ENCODE measurements around the gene NEIL3.

Gene NEIL3

DNA sequence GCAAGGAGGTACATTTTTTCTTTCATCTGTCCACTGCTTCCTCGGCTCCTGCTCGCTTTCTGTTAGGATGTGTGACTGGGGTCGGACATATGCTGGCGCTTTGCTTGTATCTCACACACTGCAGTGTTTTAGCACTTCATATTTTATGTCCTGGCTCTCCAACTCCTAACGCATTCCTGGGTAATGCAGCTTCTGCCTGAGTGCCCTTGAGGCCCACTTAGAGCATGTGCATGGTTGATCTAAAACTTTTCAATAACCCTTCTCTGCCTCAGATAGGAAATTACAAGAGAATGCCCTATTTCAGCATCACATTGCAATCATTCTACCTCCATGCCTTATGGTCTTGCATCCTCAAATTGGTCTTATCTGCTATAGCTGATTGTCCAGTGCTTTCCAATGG is 65.3 kb downstream of the NEIL3 start:
- no peak for DNase-seq

DNA sequence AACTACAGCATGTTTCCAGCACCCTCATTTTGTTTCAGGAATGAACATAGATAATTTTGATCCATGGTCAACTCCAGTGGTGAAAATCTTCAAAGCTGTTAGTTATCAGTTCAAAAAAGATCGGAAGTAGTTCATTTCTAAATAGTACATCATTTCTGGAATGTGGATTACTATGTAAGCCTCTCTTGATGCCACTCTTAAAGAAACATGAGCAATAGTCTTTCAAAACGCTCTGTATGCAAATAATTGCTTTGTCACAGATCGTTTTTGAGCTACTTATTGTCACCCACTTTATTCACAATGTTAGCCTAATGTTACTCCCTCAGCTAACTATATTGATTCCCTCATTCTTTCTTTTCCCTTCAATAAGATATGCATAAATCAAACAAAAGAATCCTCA is 65.7 kb downstream of the NEIL3 start:
- DNase-seq, result no peak

DNA sequence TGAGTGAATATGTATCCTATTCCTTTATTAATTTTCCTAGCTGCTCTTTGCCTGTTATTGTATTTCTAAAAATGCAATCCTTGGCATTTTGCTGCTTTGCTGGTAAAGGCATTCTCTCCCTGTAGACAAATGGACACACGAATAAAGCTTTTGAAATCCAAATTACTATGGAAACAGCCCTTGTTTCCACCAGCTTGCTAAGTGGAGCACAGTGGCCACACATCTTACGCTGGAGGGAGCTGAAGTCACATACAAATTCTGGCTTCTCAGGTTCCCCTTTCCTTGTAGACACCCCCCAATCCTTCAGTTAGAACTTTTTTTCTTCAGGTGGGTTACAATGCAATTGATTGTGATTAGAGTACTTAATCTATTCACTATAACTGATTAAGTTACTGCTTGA is 66.3 kb downstream of the NEIL3 start:
- no peak for DNase-seq

DNA sequence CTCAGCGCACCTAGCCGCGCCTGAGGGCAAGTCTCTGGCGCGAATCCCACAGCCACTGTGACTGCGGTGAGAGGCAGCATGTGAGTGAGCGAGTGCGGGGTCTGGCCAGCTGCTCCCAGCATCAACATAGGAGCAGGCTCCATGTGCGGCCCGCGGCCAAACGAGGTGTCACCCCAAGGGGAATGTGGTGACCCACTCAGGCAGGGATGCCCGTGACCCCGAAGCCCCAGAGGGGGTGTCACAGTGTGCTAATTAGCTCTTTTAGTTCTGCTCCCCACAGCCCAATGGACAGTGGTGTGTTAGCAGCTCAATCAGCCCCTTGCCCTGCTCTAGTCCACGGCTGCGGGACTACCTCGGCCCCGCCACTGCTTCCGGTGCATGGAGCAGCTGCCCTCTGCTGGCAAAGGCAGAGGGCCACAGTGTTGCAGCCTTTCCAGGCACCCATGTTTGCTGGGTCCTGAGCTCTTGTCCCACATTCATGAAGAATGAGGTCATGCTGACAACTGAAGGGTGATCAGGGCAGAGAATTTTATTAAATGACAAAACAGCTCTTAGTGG is 71.1 kb downstream of the NEIL3 start:
- DNase-seq, result no peak

DNA sequence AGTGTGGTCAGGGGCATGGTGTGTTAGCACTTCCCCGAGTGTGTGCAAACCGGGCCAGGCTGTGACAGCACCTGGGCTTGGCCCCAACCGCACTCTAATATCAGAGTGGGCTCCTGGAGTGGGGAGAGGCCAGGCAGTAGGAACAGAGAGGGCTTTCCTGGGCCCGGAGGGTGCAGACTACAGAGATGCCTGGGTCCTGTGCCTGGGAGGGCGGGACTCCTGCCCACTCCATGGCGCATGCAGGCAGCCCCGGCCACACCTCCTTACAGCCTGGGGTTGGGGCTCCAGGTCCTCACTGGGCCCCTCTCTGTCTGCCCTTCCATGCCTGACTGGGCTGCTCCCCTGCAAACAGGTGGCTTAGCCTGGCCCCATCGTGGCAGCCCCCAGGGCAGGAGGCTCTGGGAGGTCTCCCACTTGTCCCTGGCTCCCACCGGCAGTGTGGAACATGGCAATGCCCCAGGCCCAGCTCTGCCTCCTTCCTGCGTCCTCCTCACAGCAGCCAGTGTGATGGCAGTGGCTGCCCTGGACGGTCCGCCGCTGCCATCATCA is 72.2 kb downstream of the NEIL3 start:
- DNase-seq, result no peak

DNA sequence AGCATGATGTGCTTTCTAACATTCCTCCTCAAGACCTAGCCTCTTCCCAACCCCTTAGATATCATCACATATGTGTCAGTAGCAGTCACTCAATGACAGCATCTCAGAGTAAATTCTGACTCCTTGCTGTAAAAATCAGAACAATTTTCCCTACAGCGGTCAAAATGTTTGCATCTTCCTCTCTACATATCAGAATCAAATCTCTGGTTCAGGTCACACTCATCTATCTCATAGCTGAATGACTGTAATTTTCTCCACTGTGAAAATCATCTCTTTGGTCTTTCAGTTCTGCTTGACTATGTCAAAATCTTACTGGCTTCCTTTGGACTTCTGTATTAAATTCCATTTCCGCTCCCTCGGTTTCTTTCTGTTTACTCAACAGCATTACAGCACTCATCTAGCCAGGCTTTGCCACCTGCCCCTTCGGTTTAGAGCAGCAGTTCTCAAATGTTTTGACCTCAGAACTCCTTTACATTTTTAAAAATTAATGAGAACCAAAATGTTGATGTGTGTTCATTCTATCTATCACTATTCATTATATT is 75.3 kb downstream of the NEIL3 start:
- peak in 1 of 3 donors; percentile 14 for DNase-seq

DNA sequence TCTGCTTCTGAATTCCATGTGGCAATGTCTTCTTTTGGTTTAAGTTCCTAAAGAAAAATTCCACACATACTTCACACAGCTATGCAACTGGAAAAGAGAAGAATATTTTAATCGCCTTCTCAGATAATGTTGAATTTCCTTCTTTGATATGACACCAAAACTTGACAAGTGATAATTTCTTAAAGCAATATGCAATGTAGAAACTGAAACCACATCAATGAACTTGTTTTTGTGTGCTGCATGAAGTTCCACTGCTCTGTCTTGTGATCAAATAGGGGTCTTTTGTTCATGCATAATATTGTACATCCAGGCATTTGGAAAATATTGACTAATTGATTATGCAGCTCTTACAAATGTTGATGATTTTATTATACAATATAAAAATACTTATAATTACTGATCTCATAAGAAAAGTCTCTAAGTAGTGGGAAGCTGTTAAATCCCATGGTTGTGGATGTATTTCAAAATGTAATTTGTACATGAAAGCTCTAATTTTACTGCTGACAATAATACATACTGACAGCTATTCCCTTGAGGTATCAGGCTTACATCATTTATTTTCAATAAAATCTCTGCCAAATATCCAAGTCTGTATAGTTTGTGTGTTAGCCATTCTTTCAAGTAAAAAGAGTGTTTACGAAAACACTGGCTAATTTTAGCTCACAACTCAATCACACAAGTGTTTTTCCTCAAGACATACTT is 76.1 kb downstream of the NEIL3 start:
- DNase-seq, result peak in 1 of 3 donors; percentile 11

DNA sequence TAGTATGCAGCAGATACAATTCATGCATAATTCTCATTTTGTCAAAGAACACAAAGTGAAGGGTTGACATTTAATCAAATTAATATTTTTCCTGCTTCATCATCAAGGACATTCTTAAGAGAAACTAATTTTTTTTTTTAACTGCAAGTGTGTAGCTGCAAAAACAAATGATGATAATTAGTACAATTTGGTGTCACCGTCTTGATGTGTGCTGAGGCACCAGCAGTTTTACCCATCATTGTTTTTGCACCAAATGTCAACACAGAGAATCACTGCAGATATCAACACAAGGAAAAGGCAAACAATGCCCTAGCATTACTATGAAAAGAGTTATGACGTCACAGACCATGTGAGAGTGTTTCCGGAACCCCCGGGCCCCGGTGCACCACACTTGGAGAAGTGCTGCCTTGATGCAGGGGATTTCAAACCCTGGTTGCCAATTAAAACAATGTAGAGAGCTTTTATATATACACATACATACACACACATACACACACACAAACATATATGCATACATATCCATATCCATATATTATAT is 76.7 kb downstream of the NEIL3 start:
- DNase-seq, result peak in 1 of 3 donors; percentile 11

DNA sequence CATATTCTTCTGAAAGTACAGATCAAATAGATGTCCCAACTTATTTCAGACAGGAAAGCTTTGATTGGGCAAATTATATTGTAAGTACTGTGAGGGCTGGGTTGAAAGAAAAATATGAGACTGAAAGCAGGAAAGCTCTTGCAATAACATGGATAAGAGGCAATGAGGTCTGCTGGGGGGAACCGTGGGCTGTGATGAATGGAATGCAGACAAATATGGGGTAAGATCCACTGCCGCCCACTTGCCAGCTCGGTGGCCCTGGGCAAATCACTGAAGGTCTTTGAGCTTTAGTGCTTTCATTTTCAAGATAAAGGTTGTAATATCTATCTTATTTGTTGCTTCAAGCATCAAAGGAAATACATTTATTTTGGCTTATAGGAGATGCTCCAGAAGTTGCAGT is 81.6 kb downstream of the NEIL3 start:
- no peak for DNase-seq

DNA sequence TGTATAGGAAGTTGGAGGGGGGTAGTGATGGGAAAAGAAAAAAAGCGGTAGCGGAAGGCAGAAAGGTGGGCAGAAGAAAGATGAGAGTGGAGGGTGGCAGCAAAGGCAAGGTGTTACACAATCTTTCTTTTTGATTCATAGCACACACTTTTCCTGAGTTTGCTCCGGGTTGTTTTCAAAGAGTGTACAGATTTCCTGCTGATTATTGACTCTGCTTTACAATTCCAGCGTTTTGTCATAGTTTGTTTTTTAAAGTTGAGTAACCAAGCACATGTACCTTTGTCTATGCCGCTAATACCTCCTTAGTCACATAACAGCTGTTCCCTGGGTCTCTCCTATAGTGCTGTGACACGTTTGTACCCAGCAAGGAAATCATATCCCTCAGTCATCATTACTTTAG is 82.3 kb downstream of the NEIL3 start:
- DNase-seq, result no peak

DNA sequence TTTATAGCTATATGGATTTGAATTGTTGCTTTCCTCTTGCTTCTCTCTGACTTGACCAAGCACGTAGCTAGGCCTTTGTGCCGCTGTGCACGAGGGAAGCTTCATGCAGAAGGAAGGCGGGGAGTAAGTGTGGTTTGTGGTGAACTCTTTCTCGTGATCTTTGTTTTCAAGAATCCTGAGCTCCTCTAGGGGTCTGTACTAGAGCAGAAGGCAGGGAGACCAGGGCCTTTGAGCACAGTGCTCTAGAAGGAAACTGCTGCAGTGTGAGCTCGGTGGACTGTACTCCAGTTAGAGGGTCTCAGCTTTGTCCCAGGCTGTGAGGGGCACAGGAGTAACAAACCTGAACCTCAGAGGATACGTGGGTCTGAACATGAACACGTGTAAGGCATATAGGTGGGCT is 83.6 kb downstream of the NEIL3 start:
- no peak for DNase-seq

DNA sequence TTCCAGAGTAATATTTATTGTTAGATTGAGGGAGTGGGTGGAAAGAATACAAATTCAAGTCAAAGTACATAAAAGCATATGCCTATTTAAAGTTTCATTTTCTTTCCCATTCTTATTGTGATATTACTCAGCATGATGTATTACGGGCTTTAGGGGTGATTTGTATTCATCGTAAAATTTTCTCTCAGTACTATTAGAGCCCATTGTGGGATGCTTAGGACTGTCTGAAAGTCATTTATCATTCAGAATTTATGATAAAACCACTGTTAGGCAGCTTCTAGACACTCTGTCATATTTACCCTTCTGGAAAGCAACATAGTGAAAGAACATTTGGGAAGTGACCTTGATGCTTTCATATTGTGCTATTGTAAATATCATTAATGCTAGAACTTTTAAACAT is 86.7 kb downstream of the NEIL3 start:
- no peak for DNase-seq

DNA sequence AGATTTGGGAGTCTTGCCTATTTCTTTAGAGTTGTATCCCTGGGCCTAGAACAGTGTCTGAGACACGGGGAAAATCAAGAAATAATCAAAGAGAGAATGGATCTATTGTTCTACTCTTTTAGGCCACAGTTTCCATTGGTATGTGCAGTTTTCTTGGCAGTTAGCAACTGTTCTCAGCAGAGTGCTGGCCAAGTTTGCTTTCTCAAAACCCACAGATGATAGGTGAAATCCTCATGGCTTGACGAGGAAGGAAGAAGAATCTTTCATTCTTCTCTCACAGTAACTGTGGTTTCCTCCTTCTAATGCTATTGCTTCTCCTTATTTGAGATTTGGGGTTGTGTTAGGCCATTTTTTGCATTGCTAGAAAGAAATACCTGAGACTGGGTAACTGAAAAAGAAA is 90.4 kb downstream of the NEIL3 start:
- DNase-seq, result no peak

DNA sequence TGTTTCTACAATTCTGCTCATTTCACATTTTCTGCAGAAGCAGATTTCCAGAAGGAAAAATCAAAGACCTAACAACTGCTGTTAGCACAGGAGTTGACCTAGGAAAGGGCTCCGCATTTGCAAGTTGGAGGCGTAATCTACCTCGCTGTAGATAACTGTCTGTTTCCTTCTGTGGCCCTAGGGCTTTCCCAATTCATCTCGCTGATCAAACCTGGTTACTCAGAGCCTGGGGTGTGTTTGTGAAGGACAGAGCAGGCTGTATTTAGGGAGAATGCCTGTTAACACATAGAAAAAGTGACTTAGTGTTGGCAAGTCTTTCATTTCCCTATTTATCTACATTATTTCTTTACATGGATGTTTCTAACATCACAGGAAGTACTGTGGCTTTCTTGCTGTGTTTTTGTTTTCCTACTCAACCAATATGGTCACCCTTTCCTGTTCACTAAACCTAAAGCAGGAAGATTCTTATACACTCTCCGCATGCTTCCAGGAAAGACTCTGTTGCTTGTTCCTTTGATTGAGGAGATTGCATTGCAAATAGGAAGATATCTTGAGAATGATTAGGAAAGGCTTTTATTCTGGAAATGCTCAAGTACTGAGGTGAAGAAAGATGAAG is 92.1 kb downstream of the NEIL3 start:
- DNase-seq, result peak in 2 of 3 donors; percentile 5 to 20

DNA sequence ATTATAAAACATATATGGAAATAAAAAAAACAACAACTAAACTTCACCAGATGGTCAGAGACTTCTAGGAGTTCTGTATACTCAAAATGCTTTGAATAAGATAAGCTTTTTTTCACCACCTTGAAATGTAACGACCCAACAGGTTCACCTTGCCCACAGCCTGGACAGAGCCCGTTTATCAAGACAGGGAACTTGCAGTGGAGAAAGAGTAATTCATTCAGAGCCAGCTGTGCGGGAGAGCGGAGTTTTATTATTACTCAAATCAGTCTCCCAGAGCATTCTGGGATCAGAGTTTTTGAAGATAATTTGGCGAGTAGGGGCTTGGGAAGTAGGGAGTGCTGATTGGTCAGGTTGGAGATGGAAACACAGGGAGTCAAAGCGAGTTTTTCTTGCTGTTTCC is 94.1 kb downstream of the NEIL3 start:
- DNase-seq, result no peak

DNA sequence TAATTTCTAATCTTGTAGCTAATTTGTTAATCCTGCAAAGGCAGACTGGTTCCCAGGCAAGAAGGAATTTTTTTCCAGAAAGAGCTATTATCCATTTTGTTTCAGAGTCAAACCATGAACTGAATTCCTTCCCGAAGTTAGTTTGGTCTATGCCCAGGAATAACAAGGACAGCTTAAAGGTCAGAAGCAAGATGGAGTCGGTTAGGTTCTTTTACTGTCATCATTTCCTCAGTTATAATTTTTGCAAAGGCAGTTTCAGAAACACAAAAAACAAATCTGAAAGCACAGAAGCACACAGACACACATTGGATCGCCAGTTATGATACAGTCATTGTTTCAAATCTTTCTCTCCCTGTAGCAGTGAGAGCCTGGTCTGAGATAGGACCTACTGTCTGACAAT is 94.7 kb downstream of the NEIL3 start:
- no peak for DNase-seq

DNA sequence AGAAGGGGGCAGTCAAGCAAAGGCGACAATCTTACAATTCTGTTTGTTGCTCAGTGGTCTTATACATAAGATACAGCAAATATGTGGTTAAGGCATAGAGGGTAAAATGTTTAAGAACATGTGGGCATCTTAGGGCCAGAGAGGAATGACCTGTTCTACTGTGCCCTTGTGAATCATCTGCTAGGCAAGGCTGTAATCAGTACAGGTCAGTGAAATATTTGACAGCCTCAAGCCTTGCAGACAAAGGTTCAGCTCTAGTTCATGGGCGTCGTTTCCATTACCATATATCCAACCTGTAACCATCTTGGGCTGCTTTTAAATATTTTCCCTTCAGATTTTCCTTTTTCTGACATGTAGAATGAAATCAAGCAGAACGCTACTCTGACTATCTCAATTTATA is 95.3 kb downstream of the NEIL3 start:
- DNase-seq, result no peak

DNA sequence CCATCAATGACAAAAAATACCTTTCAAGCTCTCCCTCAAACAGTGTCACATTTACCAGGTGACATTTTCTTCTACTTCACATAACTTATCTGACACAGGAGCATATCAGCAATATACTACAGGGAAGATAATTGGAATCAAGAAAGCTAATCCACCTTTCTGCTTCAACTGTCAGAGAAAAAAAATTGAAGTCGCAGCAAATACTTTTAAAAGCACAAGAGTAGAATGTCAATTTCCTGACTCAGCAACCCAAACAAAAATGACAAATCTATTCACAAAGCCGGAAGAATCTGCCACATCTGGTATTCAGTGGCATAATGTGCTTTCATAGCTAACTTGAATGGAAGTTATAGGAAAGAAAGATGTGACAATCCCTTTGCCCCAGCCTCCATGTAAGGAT is 95.8 kb downstream of the NEIL3 start:
- no peak for DNase-seq

DNA sequence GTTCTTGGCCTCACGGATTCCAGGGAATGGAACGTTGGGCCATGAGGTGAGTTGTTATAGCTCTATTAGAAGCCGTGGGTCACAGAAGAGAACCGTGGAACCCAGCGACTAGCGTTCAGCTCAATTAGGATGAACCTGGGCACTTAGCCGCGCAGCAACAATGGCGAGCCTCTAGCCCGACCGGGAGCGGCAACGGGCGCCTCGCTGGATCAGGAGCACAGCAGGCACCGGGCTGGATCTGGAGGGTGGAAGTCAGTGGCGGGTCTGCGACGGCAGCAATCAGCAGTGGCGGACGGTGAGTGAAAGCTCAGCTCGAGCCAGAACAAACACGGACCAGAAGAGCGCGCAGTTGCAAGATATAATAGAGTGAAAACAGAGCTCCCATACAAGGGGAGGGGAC is 98.3 kb downstream of the NEIL3 start:
- no peak for DNase-seq

DNA sequence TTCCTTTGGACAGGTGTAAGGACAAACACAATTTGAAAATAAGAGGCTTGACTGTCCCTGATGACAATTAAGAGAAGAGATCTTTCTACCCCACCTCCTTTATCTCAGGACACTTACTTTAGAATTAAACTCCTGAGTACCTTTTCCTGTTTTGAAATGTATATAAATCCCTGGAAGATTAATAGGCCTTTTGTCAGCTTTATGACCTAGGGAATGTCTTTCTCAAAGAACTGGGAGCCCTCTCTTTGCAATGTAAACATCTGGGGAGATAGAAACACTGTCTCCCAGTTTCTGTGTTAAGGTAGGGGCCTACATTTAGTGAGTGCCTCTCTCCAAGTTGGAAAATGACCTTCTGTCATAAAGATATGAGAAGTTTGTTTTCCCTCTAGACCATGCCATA is 100.9 kb downstream of the NEIL3 start:
- DNase-seq, result no peak

DNA sequence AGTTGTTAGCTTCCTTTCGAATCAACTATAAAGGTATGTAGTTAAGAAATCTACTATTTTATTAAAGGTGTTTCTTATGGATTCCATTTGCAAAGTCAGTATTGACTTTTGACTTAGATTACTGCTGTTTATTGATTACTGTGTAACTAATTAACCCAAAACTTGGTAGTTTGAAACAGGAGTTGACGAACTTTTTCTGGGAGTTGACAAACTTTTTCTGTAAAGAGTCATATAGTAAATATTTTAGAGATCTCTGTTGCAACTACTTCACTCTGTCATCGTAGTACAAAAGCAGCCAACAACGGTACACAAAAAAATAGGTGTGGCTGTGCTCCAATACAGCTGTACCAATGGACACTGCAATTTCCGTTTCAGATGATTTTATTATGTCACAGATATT is 102.3 kb downstream of the NEIL3 start:
- no peak for DNase-seq

Data from suppressor macrophage treated with lipopolysaccharide for 1 hour (primary cell).